NCI-H1417 treated with DMSO at 0.1 percent for 48 hours (cell line): ENCODE data around the gene TPRN.

Experiments
- DNase-seq: peaks from one replicate; lab custom pipeline; 2025; lab: John Stamatoyannopoulos, UW

TPRN gene

GRCh38 chr9:137188490-137189296 is 11.8 kb downstream of the TPRN start, which contains the start of the genes ANAPC2 and SSNA1:
Gene ANAPC2, minus strand, starts transcription at chr9:137188560. Its CDS starts 28 bp downstream, at chr9:137188532.
Gene SSNA1, plus strand, starts transcription at chr9:137188676. Its CDS starts 51 bp downstream, at chr9:137188727.
- peak; percentile 32 for DNase-seq

GRCh38 chr9:137188086-137188489 is 12.5 kb downstream of the TPRN start:
- DNase-seq = no peak

GRCh38 chr9:137187386-137187785 is 13.2 kb downstream of the TPRN start:
- no peak for DNase-seq

DNA sequence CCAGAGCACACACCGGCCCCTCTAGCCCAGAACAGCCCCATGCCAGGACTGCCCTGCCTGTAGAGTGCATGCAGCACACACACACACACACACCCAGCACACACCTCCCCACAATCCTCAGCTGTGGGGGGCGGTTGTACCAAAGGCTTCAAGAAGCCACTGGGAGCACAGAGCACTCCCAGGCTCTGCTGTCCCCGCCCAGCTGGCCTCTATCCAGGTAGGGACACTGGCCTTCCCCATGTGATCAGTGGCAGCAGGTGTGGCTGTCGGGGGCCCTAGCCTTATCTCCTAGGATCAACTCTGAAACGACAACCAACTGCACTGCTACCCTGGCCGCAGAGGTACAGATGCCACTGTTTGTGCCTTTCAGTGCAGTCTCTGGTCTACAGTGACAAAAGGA is 14.2 kb downstream of the TPRN start:
- no peak for DNase-seq

DNA sequence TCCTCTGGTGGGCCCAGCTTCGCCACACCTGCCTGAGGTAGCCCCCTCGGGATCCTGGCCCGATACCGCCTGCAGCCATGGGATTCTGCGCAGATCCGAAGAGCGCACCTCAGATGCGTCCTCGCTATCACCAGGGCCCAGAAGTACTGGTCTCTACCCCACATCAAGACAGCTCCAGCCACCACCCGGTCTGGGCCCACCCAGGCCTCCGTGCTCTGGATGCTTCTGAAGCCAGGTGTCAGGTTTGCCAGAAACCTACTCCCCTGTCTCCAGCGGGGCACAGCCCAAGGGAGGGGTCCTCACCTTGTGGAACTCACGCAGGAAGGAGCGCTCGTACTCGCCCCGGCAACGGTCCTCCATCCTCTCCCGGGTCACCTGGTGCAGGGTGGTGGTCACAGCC is 14.6 kb downstream of the TPRN start:
- no peak for DNase-seq

- DNase-seq = no peak
These were observed 15.5 kb downstream of the TPRN start for GRCh38 chr9:137184881-137185660.

DNA sequence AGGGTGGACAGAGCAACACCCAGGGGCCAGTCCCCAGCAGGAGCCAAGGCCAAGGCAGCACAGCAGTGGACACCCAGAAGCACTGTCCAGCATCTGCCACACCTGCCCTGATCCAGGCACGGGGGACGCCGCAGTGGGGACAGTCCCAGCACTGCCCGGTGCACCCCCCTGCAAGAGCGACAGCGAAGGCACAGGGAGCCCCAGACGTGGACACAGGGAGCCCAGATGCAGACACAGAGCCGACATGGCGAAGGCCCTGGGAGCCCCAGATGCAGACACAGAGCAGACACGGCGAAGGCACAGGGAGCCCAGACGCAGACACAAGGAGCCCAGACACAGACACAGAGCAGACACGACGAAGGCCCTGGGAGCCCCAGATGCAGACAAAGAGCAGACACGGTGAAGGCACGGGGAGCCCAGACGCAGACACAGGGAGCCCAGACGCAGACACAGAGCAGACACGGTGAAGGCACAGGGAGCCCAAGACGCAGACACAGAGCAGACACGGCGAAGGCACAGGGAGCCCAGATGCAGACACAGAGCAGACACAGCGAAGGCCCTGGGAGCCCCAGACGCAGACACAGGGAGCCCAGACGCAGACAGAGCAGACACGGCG is 16.5 kb downstream of the TPRN start:
- no peak for DNase-seq

DNA sequence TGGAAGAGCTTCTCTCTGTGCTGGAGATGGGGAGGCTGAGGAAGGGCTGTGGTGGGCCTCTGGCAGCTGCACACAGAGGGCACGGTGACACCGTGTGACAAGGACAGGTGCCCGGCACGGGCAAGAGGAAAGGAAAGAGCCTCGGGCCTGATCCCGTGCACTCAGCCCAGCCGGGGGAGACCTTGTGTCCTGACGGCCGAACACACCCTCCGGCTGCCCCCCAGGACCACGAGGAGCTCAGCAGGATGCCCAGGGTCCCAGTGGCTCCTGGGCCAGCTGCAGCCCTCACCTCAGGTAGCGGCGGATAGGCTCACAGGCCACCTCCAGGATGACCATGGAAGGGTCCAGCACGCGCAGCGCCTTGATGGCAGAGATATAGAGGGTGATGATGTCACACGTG is 17.7 kb downstream of the TPRN start:
- DNase-seq = no peak

DNA sequence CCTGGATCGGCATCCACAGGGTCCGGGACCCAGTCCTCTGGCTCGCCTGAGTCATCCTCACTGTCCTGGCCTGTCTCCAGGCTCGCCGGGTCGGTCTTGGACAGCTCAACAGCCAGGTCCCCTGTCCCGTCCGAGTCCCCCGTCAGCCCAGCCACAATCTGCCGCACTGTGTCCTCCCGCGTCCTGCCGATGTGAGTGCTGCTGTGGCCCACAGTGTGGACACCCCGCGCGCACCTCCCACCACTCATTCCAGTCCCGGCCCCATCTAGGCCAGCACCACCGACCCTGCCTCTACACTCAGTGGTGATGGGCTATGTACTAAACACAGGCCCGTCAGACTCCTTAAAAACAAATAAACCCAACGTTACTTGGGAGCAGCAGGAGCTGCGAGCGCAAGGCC is 18.9 kb downstream of the TPRN start:
- DNase-seq = no peak

- DNase-seq = no peak
These were observed 20.1 kb downstream of the TPRN start for GRCh38 chr9:137180491-137180890.

DNA sequence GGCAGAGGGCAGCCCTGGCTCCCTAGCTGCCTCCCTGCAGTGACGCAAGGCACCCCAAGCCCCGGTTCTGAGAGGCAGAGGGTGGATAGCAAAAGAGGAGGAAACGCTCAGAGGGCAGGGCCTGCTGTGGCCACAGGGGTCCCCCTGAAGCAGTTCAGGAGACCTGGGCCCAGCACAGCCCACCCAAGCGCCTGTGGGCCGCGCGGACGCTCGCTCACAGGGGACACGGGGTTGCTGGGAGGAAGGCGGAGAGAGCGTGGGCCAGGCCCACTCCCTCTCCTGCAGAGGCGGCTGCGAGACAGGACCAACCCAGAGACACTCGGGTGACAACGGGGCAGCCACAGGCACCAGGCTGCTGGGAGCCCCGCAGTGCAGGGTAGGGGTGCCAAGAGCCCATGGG is 20.8 kb downstream of the TPRN start:
- DNase-seq = no peak

GRCh38 chr9:137178939-137179630 is 21.5 kb downstream of the TPRN start:
- no peak for DNase-seq

- DNase-seq = no peak
These were observed 22.2 kb downstream of the TPRN start for GRCh38 chr9:137178201-137178938.

GRCh38 chr9:137176302-137177182 is 24.0 kb downstream of the TPRN start:
- no peak for DNase-seq

DNA sequence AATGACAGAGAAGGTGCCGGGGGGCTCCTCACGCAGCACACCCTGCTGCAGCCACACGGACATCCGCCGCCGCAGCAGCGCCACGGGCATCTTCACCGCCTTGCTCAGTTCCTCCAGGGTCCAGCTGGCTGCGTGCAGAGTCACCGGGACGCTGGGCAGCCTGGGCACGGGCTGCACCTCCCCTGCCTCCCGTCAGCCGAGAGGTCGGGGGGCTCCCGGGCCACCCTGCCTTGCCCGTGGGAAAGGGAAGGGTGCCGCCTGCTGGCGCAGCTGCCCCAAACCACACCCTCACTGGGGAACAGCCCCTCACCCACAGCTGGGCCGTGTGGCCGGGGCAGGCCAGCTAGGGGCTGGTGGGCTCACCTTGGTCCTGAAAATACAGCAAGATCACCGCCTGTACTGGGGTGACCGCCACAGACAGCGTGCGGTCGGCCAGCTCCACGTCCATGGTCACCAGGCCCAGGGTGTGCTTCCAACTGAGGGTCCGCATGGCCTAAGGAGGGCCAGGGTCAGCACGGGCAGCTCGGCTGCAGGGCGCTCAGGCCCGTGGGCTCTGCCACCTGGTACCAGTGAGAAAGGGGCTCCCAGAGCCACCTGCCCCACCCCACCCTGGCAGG is 25.1 kb downstream of the TPRN start:
- no peak for DNase-seq

DNA sequence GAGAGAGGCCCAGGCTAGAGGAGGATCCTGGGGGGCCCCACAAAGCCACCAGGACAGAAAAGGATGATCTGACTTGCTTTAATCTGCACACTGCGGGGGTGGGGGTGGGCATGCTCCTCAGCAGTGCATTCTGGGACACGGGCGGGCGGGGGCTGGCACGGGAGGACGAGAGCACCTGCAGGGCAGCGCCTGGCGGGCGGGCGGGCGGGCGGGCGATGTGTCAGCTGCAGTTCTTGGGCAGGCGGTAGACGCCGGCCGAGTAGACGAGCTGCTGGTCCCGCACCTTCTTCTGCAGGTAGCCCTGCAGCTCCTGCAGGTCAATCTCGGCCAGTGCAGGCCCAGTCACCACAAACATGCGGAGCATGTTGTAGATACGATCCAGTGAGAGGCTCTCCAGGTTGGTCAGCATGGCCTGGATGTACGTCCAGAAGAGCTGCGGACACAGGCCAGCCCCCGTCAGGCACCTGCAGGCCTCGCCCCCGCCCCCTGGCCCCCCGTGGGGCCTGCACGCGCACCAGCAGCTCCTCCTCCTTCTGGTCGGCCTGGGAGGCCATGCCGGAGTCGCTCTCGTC is 25.7 kb downstream of the TPRN start:
- no peak for DNase-seq

DNA sequence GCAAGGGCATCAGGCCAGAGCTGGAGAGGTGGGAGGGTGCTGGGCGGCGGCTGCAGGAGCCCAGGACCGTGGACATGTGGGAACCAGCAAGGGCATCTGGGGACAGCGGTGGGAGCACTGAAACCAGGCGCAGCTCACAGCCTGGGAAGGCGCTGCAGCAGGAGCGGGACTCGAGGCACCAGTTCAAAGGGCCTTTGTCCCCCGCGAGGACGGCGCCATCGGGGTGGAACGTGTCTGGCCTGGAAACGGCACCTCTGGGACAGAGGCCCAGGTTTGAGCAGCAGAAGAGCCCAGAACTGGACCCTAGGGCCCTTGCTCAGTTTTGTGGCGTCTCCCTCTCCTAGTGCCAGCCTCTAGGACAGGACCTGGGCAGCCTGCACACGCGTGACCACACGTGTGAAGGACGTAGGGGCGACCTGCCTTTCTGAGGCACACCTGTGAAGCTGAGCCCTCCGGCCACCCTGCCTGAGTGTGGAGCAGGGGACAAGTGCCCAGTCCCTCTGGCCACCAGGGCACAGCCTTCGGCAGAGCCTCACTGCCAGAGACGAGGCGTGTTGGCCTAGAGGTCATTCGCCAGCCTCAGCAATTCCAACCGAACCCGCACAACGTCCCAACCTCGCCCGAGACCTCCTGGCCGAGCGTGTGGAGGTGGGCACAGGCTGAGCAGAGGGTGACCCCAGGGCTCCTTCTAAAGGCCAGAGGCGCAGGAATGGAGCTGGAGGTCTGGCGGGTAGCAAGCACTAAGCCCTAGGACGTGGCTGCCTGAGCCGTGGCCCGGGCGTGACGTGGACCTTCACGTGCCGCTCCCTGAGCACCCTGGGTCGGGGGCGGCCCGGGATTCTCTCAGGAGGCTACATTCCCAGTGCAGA is 26.5 kb downstream of the TPRN start:
- no peak for DNase-seq
